ENCODE results near the gene CCNO. TPM values are rescaled to one million over a fixed set of nuclear protein-coding genes. Genes with fewer than 3 reads are reported as not detected.

Gene CCNO
- polyA plus RNA-seq, 12 donors = 0.07 to 0.34 (median 0.26) TPM; not detected in 5

DNA sequence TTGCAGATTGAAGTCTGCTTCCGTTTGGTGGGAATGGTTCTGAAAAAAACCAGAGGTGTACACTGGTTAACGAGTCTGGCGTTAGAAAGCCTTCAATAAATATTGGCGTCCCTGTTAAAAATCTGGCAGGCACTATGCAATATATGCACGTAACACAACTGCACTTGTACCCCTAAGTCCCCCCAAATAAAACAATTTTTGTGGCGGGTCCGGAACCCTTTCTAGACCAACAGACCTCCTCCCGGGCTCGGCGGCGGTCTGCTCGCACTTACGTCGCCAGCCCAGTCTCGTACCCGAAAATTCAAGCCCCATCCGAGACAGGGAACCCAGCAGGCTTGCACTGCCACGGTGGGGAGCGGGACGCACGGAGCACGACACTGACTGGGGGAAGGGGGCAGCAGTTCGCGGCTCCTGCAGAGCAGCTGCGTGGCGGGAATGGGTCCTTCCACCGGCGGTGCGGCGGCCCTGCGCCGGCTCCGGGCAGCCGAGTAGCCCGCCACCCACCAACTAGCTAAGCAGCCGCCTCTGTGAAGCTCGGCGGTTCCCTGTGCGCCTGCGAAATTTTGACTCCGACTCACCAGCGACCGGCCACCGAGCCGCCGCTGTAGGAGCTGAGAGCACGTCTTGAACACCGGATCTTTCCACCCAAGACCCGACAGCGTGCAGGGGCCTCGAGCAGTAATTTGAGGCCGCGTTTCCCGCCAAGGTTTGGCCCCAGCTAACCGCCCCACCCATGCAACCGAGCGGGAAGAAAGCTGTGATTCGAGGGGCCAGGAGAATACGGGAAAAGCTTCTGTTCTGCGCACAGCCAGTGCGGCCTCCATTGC, 10.2 kb downstream of the CCNO start:
- DNase-seq = no peak

DNA sequence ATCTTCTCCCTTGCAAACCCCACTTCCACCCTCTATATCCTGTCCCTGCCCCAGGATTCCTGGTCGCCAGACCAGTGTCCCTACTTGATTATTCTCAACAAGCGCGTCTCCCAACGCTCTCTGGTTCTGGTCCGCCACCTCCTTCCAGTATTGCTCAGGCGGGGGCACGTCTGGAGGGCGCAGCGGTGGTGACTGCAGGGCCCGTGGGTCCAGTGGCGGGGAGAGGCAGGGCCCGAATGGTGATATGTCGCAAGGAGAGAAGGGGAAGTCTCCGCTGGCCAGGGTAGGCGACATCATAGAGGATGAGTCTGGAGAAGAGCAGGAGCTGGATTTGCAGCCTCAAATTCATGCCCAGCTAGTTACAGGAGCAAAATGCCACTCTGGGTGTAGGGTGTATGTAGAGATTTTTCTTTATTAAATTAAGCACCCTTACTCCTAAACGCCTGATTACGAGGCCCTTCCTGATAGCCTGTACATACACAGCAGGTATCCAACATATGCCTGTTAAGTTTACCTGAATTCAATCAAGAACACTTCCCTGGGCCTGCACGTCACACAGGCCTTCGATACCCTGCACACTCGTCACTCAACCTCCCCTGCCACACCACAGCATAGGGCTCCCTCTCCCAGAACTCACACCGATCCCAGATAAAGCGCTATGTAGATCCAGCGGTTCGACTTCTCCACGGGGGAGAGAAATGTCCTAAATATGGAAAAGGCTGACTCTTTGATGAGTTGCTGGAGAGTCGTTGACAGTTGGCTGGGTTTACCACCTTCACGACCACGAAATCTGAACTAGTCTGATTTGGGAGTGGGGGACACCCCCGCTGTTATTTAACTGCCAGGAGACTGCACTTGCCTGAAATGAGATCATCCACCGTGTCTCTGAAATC, 11.1 kb downstream of the CCNO start:
- DNase-seq = no peak

DNA sequence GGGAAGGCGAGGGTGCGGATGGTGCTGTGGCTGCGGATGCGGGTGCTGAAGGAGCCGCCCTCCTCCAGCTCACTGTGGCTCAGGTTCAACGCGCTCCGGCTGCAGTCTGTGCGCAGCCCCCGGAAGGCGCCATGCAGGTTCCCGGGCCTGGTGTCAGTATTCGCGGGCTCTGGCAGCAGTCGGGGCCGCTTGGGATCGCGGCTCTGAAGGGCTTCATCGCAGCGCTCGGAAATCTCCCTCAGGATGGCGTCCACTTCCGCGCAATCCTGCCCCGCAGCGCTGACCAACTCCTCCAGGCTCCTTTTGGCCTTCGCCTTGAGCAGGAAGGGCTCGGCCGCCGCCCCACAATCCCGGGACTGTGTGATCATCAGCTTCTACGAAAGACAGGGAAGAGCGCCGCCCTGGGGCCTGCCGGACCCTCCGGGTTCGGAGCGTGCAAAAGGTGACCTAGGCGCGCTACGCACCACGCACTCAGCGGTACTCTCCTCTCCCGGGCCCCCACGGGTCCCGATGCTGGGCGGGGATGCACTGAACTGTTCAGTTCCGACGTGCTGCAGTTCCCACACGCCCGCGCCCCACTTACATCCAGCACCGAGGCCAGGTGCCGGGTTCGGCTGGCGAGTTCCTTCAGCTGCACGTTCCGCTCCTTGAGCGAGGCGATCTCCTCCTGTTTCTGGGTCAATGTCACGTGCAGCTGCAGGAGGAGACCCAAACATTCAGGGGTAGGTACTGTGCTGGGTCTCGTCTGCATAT, 12.8 kb downstream of the CCNO start:
- DNase-seq = no peak

DNA sequence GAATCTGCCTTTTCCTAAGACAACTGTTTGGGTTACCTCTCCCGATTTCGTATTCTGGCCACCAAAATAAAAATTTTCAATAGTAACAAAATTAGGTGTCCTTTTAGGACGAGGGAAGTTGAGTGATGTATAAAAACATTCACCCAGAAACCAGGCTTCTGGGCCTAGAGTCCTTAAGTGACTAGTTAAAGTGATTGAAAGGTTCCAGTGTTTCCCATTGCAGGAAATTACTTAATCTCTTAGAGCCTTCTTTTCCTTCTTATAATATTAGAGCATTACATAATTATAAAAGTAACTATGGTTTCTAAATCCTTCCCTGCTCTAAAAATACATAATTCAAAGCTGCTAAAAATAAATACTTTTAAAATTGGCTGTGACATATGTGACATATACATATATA, 13.6 kb downstream of the CCNO start:
- DNase-seq = no peak

DNA sequence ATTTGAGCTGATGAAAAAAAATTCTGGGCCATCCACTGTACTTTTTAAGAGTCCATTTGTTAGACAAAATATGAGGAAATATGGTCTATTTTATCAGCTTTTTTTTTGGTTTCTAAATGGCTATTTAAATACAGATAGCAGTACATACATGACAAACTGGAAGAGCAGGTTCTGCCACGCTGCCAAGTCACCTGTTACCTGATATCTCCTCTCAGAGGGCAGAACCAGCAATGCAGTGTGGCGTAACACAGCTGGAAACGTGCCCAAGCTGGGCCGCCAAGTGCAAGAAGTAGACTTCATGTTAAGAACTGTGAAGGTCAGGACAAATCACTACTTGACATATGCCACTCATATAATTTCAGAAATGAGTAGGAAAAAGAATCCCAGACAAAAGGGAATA, 14.4 kb downstream of the CCNO start:
- no peak for DNase-seq

- DNase-seq = no peak
Observed at GRCh38 chr5:55211184-55211874, 22.1 kb downstream of the CCNO start.

DNA sequence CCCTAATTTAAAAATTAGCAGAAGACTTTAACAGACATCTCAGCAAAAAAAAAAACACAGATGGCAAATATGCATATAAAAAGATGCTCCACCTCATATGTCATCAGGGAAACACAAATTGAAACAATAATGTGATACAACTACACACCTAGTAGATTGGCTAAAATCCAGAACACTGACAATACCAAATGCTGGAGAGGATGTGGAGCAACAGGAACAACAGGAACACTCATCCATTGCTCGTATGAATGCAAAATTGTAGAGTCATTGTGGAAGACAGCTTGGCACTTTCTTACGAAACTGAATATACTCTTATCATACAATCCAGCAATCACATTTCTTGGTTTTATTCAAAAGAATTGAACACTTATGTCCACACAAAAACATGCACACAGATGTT, 28.4 kb downstream of the CCNO start:
- DNase-seq = no peak

GRCh38 chr5:55191165-55191564, 42.2 kb downstream of the CCNO start:
- no peak for DNase-seq

GRCh38 chr5:55188656-55189540, 44.5 kb downstream of the CCNO start:
- DNase-seq = no peak

- DNase-seq = no peak
Observed at GRCh38 chr5:55187370-55187769, 46.0 kb downstream of the CCNO start.

Other genes starting within 250 kb of the CCNO start
- gene ESM1, start 248.0 kb downstream of the CCNO start, polyA plus RNA-seq (ENCODE audit: insufficient read length in 12 of 12) = 1 to 10 TPM in 10 of 12 donors, not detected in 2; 2.2 to 5.2 (median 3.7) TPM
- gene GZMK, start 209.4 kb downstream of the CCNO start, polyA plus RNA-seq (ENCODE audit: insufficient read length in 12 of 12) = 1 to 10 TPM in 1 of 12 donors, under 1 TPM in 5, not detected in 6; 0.18 to 1.4 (median 0.64) TPM
- gene GZMA, start 131.0 kb downstream of the CCNO start, polyA plus RNA-seq (ENCODE audit: insufficient read length in 12 of 12) = 1 to 10 TPM in 5 of 12 donors, under 1 TPM in 5, not detected in 2; 0.32 to 2.0 (median 1.1) TPM
- gene GPX8, start 73.4 kb downstream of the CCNO start, polyA plus RNA-seq (ENCODE audit: insufficient read length in 12 of 12) = 100 to 1,000 TPM in 2 of 12 donors, 10 to 100 TPM in 9, not detected in 1; 50.7 to 130 (median 77.5) TPM
- under 1 TPM in 5 of 12 donors, not detected in 7; 0.07 to 0.14 (median 0.10) TPM for gene CDC20B, start 60.4 kb downstream of the CCNO start, polyA plus RNA-seq (ENCODE audit: insufficient read length in 12 of 12)
- not detected for gene MCIDAS, start 6.3 kb downstream of the CCNO start, polyA plus RNA-seq (ENCODE audit: insufficient read length in 12 of 12)
- 10 to 100 TPM in 11 of 12 donors, not detected in 1; 21.8 to 35.8 (median 29.3) TPM for gene DHX29, start 74.1 kb upstream of the CCNO start, polyA plus RNA-seq (ENCODE audit: insufficient read length in 12 of 12)
- 10 to 100 TPM in 11 of 12 donors, not detected in 1; 29.8 to 82.3 (median 70.5) TPM for gene MTREX, start 74.4 kb upstream of the CCNO start, polyA plus RNA-seq (ENCODE audit: insufficient read length in 12 of 12)

All from muscle of arm (tissue), 12 donors.